D721Med (cell line): ENCODE measurements around the gene SH3BP2.

Experiments used
- DNase-seq: peaks from one replicate; pipeline ENCODE4 v3.0.0; 2011; ENCODE audit warnings: low spot score; ENCODE audit not compliant: insufficient read length
- FAIRE-seq: peaks from 2 replicates; lab custom pipeline; 2011; peaks lifted over from hg19 to GRCh38; lab: Jason Lieb, UNC
- TF ChIP-seq, protein P1 (sequence below): IDR thresholded peaks from 2 replicates; pipeline ENCODE4 v1.5.1; 2012; ENCODE audit warnings: mild to moderate bottlenecking, control low read depth; ENCODE audit not compliant: insufficient read depth; ENCODE audit errors: missing control alignments

The SH3BP2 gene

GRCh38 chr4:2746891-2747695 lies 45.8 kb upstream of the SH3BP2 start:
- FAIRE-seq (no peak), DNase-seq (no peak)
- TF ChIP-seq, protein P1, sequence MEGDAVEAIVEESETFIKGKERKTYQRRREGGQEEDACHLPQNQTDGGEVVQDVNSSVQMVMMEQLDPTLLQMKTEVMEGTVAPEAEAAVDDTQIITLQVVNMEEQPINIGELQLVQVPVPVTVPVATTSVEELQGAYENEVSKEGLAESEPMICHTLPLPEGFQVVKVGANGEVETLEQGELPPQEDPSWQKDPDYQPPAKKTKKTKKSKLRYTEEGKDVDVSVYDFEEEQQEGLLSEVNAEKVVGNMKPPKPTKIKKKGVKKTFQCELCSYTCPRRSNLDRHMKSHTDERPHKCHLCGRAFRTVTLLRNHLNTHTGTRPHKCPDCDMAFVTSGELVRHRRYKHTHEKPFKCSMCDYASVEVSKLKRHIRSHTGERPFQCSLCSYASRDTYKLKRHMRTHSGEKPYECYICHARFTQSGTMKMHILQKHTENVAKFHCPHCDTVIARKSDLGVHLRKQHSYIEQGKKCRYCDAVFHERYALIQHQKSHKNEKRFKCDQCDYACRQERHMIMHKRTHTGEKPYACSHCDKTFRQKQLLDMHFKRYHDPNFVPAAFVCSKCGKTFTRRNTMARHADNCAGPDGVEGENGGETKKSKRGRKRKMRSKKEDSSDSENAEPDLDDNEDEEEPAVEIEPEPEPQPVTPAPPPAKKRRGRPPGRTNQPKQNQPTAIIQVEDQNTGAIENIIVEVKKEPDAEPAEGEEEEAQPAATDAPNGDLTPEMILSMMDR = no peak

DNA sequence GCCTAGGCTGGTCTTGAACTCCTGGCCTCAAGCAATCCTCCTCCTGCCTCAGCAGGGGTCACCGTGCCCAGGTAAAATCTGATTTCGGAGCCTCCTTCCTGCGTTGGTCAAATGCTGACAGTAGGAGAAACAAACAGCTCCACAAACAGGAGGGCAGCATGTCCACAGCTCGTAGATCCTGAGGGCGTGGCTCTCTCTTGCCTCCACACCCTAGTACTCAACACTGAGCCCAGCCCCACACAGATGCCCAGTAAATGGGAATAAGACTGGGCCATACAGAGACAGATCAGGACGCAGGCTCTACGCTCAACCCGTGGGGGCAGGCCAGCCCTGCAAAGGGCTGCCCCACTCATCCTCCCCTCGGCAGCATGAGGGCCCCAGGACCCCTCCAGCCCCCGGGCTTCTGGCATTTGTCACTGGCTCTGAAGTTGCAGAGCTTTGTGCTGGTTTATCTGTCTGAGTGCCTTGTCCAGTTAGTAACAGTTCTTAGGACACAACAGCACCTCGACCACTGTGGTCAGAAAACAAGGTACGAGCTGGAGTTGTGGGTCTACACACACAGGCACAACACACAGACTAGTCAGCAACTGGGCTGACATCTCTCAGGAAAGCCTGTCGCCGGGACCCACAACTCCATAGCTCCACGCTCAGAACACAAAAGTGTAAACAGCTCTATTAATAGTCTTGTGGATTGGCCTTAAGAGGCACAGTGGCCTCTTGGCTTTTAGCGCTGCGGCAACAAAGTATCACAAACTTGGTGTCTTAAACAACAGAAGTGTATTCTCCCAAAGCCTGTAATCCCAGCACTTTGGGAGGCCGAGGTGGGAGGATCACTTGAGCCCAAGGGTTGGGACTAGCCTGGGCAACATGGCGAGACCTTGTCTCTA lies 41.9 kb upstream of the SH3BP2 start:
- TF ChIP-seq, protein P1 = no peak
- FAIRE-seq (no peak), DNase-seq (no peak)

DNA sequence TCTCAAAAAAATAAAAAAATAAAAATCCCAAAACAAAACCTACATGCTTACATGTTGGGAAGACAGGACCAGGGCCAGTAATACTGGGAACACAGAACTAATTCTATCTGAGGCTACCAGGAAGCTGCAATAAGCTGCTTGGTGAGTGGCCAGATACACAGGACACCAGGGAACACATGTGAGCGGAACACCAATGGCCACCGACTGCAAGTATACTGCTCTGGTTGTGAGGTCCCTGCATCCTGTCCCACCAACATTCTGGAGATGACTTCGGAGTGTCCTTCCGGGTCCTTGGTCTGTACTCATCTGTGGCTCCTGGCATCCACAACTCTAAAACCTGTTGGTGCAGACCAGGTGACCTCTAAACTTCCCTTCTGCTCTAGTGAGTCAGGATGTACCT lies 39.4 kb upstream of the SH3BP2 start:
- TF ChIP-seq, protein P1 = no peak
- DNase-seq = no peak
- no peak for FAIRE-seq

DNA sequence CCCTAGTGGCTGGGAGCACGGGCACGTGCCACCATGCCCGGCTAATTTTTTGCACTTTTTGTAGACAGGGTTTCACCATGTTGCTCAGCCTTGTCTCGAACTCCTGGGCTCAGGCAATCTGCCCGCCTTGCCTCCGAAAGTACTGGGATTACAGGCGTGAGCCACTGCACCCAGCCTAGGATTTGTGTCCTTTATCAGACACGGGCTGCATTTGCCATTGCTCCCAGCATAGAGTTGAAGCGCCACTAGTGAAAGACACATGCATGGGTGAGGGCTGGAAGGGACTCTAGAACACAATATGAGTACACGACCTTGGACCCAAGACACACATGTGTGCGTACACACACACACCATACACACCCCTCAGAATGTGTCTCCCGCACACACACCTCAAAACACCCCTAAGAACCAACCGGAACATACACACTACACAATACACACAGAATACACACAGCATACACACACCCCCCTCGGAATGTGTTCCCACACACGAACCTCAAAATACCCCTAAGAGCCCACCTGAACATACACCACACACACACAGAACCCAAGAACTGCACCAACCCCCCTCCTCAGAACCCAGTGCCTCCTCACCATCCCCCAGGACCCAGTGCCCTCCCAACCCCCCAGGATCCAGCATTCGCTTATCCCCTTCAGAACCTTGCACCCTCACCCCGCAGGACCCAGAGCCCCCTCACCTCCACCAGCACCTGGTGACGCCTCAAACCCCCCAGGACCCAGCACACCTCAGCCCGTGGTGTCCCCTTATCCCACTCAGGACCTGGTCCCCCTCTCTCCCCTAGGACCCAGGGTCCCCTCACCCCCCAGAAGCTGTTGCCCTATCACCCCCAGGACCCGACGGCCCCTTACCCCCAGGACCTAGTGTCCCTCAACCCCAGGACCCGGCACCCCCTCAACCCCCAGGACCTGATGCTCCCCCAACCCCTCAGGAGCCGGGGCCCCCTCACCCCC lies 37.8 kb upstream of the SH3BP2 start:
- DNase-seq = no peak
- TF ChIP-seq, protein P1 = no peak
- FAIRE-seq = no peak

DNA sequence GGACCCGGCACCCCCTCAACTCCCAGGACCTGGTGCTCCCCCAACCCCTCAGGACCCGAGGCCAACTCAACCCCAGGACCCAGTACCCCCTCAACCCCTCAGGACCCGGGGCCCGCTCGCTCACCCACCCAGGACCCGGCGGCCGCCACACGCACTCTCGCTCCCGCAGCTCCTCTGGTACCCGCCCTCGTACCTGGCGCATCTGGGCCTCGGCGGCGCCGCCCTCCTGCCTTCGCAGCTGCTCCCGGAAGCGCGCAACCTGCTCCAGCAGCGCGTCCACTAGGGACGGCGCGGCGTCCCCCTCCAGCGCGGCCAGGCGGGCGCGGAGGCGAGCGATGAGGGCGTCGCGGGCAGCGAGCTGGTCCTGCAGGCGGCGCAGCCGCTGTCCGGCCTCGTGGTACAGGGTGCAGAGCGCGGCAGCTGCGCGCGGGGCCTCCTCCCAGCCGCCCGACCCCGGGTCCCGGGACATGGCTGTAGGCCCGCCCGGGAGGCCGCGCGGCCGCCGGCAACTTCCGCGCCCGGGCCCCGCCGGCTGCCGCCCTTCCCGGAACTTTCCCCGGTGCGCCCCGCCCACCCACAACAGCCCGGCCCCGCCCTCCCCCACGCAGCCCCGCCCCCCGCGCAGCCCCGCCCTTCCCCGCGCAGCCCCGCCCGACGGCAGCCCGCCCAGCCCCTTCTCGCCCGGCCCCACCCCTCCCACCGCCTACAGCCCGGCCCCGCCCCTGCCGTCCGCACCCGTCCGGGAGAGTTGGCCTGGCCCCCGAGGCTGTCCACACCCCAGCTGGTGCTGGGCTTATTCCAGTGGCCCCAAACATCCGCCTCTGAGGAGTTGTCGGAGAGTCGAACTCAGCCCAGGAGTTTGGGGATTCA lies 36.8 kb upstream of the SH3BP2 start, which contains the start of gene TNIP2:
TNIP2 (minus strand) TSS at position 516 of the 870 bp plus-strand sequence; CDS start at position 469, 47 bp downstream.
- TF ChIP-seq, protein P1 = no peak
- FAIRE-seq = no peak
- peak; percentile 90 for DNase-seq

- no peak for FAIRE-seq
- TF ChIP-seq, protein P1 = no peak
- DNase-seq = no peak
Measured at GRCh38 chr4:2756691-2757350, 36.1 kb upstream of the SH3BP2 start.
